ENCODE data around the gene SESTD1. TPM values are rescaled to one million over a fixed set of nuclear protein-coding genes. Genes with fewer than 3 reads are reported as not detected.

Gene SESTD1
- polyA plus RNA-seq, 1 experiment, result 16.5 TPM

DNA sequence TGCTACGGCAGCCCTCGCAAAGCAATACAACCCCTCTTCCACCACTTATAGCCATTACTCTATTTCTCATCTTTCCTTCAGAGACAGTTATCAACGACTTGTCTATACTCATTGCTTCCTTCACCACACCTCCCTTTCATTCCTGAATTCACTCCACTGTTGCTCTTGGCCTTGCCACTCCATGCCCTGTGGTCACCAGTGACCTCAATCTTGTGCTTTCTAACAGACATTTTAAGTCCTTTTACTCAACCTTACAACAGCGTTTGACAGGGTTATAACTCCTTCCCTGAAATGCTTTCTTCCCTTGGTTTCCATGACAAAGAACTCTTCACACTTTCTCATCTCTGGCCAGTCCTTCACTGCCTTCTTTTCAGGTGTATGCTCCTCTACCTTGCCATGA, 124.1 kb downstream of the SESTD1 start:
- Histone ChIP-seq H3K4me3 (ENCODE audit: low read depth, low read length) (no peak overlapping the region), H3K27me3 (ENCODE audit: control insufficient read depth, insufficient read depth, low read length) (no peaks in the 10 kb centered on the region), H3K36me3 (ENCODE audit: control insufficient read depth, insufficient read depth, low read length) (peaks cover 1% of the 10 kb centered on the region; the same call in 1 of the 2 replicates)
- TF ChIP-seq, protein P1, sequence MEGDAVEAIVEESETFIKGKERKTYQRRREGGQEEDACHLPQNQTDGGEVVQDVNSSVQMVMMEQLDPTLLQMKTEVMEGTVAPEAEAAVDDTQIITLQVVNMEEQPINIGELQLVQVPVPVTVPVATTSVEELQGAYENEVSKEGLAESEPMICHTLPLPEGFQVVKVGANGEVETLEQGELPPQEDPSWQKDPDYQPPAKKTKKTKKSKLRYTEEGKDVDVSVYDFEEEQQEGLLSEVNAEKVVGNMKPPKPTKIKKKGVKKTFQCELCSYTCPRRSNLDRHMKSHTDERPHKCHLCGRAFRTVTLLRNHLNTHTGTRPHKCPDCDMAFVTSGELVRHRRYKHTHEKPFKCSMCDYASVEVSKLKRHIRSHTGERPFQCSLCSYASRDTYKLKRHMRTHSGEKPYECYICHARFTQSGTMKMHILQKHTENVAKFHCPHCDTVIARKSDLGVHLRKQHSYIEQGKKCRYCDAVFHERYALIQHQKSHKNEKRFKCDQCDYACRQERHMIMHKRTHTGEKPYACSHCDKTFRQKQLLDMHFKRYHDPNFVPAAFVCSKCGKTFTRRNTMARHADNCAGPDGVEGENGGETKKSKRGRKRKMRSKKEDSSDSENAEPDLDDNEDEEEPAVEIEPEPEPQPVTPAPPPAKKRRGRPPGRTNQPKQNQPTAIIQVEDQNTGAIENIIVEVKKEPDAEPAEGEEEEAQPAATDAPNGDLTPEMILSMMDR (IDR thresholded peaks at IDR 0.05; ENCODE audit: insufficient read depth, low read depth, low read length), result no peak
- ChIA-PET POLR2A (no interaction called here), CTCF (no interaction called here)
- no peak for DNase-seq (ENCODE audit: low read depth)

DNA sequence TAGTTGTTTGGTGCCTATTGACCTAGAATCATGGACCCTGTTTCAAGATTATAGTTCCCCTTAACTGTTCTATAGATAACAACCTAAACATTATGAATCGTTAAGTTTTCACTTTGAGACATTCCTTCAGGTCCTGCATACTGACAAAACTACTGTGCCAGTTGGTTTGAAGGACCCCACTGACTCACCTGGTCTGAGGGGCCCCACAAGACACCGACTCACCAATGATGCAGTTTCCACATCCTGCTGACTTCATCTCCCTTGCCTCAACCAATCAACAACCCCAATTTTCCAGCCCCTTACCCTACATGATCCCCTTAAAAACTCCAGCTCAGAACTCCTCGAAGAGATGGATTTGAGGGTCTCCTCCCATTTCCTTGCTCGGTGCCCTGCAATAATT, 125.1 kb downstream of the SESTD1 start:
- CTCF ChIA-PET, result interaction anchor here (0.6 kb wide), 1 partner anchor 626 kb away, joined by 3 read pairs; no protein-coding TSS in a partner anchor
- TF ChIP-seq, protein P1 (IDR thresholded peaks at IDR 0.05; ENCODE audit: insufficient read depth, low read depth, low read length), result no peak
- DNase-seq (ENCODE audit: low read depth), result no peak
- H3K4me3 ChIP-seq (ENCODE audit: low read depth, low read length), result no peak overlapping the region
- H3K27me3 ChIP-seq (ENCODE audit: control insufficient read depth, insufficient read depth, low read length), result no peaks in the 10 kb centered on the region
- peaks cover 1% of the 10 kb centered on the region; the same call in 1 of the 2 replicates for H3K36me3 ChIP-seq (ENCODE audit: control insufficient read depth, insufficient read depth, low read length)
- POLR2A ChIA-PET, result no interaction called here

DNA sequence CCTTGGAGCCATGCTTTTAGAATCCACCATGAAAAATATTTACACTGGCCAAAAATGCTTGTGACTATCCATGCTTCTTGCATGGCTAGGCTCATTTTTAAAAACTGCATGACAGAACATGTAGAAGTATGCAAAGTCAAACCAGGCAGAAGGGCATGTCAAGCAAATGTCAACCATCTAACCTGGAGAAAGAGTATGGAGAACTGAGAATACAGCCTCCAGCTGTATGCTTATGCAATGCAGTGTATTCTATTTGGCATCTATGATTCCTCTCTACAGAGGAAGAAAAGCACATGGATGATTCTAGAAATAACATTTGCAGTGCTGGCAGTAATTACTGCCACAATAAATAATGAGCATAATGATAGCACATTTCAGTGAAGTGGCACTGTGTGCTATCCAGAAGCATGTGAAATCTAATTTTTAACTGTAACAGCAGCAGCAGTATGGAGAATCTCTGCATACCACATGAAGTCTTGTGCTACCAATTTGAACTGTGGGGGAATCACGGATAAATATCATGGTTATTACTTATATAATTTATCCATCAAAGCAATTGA, 127.4 kb downstream of the SESTD1 start:
- CTCF ChIA-PET, result no interaction called here

DNA sequence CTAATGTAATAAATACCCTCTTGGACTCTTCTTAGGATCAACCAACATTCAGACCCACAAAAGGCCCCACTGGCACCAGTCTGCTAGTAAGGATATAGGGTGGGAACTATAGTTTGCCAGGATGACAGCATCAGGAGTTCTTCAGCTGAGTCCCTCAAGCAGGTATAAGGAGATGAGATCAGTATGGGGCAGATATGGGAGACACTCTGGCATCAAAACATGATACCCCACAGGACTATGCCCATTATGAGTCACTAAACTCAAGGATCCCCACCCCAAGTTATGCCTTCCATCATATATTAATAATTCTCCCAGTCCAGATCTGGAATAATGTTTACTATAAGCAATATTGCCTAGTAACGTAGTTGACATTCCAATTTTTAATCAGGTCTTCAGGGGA, 131.6 kb downstream of the SESTD1 start:
- TF ChIP-seq, protein P1 (IDR thresholded peaks at IDR 0.05; ENCODE audit: insufficient read depth, low read depth, low read length), result no peak
- H3K4me3 ChIP-seq (ENCODE audit: low read depth, low read length), result no peak overlapping the region
- H3K27me3 ChIP-seq (ENCODE audit: control insufficient read depth, insufficient read depth, low read length), result no peaks in the 10 kb centered on the region
- no peaks in the 10 kb centered on the region for H3K36me3 ChIP-seq (ENCODE audit: control insufficient read depth, insufficient read depth, low read length)
- no peak for DNase-seq (ENCODE audit: low read depth)
- POLR2A ChIA-PET, result no interaction called here
- CTCF ChIA-PET, result no interaction called here

More for the DNA sequence above, 127.4 kb downstream of the SESTD1 start:
- H3K4me3 ChIP-seq (ENCODE audit: low read depth, low read length), result no peak overlapping the region
- H3K27me3 ChIP-seq (ENCODE audit: control insufficient read depth, insufficient read depth, low read length), result no peaks in the 10 kb centered on the region
- H3K36me3 ChIP-seq (ENCODE audit: control insufficient read depth, insufficient read depth, low read length), result peaks cover 1% of the 10 kb centered on the region; the same call in 1 of the 2 replicates
- POLR2A ChIA-PET, result no interaction called here
- TF ChIP-seq, protein P1 (IDR thresholded peaks at IDR 0.05; ENCODE audit: insufficient read depth, low read depth, low read length), result no peak
- DNase-seq (ENCODE audit: low read depth), result no peak

DNA sequence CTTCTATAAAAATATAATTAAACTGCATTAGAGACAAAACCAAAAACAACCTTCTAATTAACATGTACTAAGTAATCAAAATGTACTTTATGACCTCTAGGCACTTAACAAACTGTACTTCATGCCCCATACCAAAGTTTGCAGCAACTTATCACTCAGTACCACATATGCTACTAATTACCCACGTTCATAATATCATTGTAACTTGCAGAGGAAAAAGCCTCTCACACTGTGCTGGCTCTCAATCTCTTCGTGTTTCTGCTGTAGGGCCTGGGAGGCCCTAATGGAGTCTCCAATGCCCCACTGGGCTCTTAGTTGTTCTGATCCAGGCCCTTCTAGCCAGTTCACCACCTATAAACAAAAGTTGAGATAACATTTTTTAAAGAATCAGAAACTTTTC, 132.6 kb downstream of the SESTD1 start:
- ChIA-PET POLR2A (no interaction called here), CTCF (no interaction called here)
- Histone ChIP-seq H3K4me3 (ENCODE audit: low read depth, low read length) (no peak overlapping the region), H3K36me3 (ENCODE audit: control insufficient read depth, insufficient read depth, low read length) (no peaks in the 10 kb centered on the region), H3K27me3 (ENCODE audit: control insufficient read depth, insufficient read depth, low read length) (no peaks in the 10 kb centered on the region)
- TF ChIP-seq, protein P1 (IDR thresholded peaks at IDR 0.05; ENCODE audit: insufficient read depth, low read depth, low read length), result no peak
- DNase-seq (ENCODE audit: low read depth), result no peak
